Retinal pigment epithelial cell (primary cell): ENCODE results near the gene TNFRSF14.

Source experiments
- DNase-seq: peaks from one replicate; pipeline ENCODE4 v3.0.0-alpha.2; 2010; ENCODE audit warnings: low read depth
- H3K4me3 ChIP-seq: 2 replicates; pipeline ENCODE4 v1.5.1; 2011; ENCODE audit warnings: mild to moderate bottlenecking, low read length, control low read depth, moderate library complexity
- TF ChIP-seq, protein P1 (sequence below): conservative IDR thresholded peaks from 2 replicates; pipeline ENCODE4 v1.5.1; 2011; ENCODE audit warnings: low read depth, low read length, control low read depth, inconsistent platforms

TNFRSF14 gene

DNA sequence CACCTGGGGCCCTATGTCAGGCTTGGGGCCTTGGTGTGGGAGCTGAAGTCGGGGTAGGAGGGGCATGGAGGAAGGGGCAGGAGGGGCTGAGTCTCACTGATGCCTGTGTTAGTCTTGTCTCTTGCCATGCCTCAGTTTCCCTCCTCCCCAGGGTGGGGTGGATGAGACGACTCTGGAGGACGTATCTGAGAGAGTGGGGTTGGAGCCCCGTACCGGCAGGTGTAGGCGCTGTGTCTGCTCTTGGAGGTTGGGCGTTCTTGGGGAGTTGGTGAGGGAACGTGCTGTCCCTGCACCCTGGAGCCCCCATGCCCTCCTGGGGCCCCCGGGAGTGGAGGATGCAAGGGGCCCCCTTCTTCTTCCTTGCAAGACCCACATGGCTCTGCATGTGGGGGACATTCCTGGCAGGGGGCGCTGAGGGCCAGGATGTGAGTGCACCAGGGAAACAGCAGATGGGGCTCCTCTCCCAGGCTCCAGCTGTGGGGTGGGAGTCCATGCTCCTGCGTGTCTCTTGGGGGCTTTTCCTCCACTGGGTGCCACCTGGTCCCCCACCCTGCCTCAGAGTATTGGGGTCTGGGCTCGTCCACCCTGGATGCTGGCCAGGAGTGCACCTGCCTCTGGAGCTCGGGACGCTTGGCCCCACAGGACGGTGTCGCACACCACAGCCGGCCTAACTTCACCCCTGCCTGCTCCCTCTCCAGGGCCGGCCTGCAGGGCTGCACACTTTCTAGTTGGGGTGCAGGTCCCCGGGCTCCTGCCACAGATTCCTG is 1.4 kb upstream of the TNFRSF14 start:
- TF ChIP-seq, protein P1, sequence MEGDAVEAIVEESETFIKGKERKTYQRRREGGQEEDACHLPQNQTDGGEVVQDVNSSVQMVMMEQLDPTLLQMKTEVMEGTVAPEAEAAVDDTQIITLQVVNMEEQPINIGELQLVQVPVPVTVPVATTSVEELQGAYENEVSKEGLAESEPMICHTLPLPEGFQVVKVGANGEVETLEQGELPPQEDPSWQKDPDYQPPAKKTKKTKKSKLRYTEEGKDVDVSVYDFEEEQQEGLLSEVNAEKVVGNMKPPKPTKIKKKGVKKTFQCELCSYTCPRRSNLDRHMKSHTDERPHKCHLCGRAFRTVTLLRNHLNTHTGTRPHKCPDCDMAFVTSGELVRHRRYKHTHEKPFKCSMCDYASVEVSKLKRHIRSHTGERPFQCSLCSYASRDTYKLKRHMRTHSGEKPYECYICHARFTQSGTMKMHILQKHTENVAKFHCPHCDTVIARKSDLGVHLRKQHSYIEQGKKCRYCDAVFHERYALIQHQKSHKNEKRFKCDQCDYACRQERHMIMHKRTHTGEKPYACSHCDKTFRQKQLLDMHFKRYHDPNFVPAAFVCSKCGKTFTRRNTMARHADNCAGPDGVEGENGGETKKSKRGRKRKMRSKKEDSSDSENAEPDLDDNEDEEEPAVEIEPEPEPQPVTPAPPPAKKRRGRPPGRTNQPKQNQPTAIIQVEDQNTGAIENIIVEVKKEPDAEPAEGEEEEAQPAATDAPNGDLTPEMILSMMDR = peak; percentile 73
- no peak for DNase-seq
- no peak overlapping the region for H3K4me3 ChIP-seq

DNA sequence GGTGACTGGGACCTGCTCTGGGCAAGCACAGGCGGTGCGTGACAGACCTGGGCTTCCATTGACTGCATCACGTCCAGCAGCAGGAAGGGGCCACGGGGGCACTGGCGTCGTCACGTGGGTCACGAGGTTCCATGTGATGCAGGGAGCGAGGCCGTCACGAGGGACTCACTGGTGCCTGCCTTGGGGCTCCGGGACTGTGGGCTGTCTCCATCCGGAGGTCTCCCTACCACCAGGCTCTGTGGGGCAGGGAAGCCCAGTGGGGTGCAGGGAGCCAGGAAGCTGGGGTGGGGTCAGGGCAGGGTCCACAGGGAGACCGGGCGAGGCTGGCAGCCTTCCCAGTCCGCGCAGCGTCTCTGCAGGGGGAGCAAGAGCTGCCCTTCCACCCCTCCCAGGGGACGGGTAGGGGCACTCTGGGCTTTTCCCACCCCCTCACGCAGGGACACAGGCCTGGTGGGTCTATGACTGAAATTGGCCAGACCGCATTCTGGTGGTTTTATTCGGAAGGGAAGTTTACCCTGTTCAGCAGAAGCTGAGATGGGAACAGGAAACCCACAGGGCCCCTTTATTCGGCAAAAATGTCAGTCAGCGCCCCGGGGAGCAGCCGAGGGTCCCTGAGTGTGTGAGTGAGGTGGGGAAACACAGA is 416 bp upstream of the TNFRSF14 start:
- DNase-seq = peak; percentile 66
- TF ChIP-seq, protein P1 = no peak
- H3K4me3 ChIP-seq = peak overlapping the region; percentile 50

GRCh38 chr1:2556678-2557481 is 709 bp downstream of the TNFRSF14 start:
- peak overlapping the region; percentile 50 for H3K4me3 ChIP-seq
- TF ChIP-seq, protein P1 = peak; percentile 6
- no peak for DNase-seq

GRCh38 chr1:2557482-2558400 is 1.6 kb downstream of the TNFRSF14 start:
- H3K4me3 ChIP-seq = peak overlapping the region; percentile 50
- TF ChIP-seq, protein P1 = no peak
- no peak for DNase-seq

GRCh38 chr1:2558420-2558819 is 2.2 kb downstream of the TNFRSF14 start:
- no peak overlapping the region for H3K4me3 ChIP-seq
- DNase-seq = no peak
- TF ChIP-seq, protein P1 = no peak

DNA sequence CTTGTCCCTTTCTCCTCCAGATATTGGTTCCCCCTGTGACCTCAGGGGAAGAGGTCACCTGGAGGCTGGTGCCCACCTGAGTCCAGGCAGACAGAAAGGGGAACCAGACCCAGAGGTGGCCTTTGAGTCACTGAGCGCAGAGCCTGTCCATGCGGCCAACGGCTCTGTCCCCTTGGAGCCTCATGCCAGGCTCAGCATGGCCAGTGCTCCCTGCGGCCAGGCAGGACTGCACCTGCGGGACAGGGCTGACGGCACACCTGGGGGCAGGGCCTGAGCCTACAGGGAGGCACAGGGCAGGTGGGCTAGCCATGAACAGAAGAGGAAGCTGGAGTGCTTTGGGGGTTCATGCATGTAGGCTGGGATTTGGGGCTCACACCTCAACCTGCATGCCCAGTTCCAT is 2.7 kb downstream of the TNFRSF14 start:
- TF ChIP-seq, protein P1 = no peak
- DNase-seq = no peak
- H3K4me3 ChIP-seq = no peak overlapping the region
